ENCODE data around the gene MMP14.
"Not testable (repeated sequence)": the region's sequence is repeated elsewhere in the genome, so short reads cannot be mapped to it uniquely, and the experiment has no call there.

The MMP14 gene

GRCh38 chr14:22836301-22837113, at the start of gene MMP14:
Gene MMP14, plus strand, starts transcription at chr14:22836585. Its CDS starts 233 bp downstream, at chr14:22836818.
- no peak for DNase-seq

GRCh38 chr14:22786685-22787084, 49.7 kb upstream of the MMP14 start:
- no peak for DNase-seq

GRCh38 chr14:22791301-22791700, 45.1 kb upstream of the MMP14 start:
- DNase-seq: no peak

GRCh38 chr14:22792158-22792557, 44.2 kb upstream of the MMP14 start:
- no peak for DNase-seq

DNA sequence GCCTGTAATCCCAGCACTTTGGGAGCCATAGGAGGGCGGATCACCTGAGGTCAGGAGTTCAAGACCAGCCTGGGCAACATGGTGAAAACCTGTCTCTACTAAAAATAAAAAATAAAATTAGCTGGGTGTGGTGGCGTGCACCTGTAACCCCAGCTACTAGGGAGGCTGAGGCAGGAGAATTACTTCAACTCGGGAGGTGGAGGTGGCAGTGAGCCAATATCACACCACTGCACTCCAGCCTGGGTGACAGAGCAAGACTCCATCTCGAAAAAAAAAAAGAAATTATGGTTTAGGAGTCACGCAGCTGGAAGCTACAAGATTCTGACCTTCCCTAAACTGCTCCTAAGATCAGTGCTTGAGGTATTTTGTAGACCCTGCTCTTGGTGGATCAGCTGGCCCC, 42.8 kb upstream of the MMP14 start:
- DNase-seq: not testable (repeated sequence)

GRCh38 chr14:22793976-22794375, 42.4 kb upstream of the MMP14 start:
- no peak for DNase-seq

DNA sequence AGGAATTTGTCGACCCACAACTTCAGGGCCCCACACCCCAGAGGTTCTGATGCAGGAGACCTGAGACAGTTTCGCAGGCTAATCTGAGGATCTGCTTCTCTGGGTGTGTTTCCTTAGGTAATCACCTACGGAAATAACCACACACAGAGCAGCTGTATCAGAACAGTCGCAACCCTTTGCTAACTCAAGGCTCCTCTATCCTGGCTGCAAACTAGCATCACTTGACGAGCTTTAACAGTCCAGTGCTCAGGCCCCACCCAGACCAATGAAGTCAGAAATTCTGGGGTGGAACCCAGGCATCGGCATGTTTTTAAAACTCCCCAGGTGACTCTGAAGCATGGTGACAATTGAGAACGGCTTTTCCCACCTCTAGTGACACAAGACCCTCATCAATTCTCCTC, 41.8 kb upstream of the MMP14 start:
- no peak for DNase-seq

DNA sequence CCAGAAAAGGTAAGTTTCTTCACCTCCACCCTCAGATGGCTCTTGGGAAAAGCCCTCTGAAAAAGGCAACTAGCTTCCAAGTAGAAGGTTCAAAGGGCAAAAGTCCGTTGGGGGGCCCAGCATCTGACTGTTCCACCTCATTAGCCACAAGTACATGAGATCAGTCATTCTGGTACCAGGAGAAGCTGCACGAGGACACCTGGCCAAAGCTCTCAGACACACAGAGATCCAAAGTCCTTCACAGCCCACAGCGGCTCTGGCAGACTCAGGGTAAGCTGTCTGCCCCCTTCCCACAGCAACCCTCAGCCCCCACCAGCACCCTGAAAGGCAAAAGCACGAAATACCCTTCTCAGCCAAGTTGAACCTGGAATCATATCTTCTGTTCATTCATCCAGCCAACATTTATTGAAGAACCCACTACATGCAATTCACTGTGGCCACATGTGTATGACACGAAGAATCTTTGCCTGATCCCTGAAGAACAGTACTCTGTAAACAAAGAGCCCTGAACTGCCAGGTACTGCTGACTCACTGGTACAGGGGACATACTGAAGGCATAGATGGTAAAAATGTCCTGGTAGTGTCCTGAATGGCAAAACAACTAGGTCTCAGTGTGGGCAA, 40.2 kb upstream of the MMP14 start:
- DNase-seq: no peak

GRCh38 chr14:22797017-22797917, 39.1 kb upstream of the MMP14 start:
- no peak for DNase-seq

DNA sequence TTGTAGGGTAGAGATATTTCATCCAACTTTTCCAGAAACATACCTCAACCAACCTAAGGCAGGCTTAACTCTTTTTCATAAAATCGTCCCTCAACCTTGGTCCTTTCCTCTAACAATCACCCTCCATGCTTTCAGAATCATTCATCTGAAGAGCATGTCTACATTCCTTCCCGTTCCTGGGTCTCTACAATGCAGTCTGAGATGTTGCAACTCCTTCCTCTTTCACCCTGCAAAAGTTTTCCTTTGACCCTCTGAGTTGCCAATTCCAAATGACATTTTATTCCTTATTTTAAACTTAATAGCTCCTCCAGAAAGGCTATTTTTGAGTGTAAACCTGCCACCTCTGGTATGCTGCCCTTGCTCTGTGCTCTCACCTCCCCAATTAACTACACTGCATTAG, 37.9 kb upstream of the MMP14 start:
- no peak for DNase-seq

DNA sequence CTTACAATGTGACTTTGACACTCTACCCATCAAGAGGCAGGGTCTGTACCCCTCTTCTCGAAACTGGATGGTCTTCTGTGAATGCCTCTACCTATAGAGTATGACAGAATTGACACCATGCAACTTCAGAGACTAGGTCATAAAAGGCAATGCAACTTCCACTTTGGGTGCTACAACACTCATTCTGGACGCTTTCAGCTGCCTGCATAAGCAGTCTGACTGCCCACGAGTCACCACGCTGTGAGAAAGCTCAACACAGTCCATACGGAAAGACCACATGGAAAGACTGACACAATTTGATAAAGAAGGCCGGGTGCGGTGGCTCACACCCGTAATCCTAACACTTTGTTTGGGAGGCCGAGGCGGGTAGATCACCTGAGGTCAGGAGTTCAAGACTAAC, 36.0 kb upstream of the MMP14 start:
- no peak for DNase-seq

- no peak for DNase-seq
Observed at GRCh38 chr14:22801716-22802115, 34.7 kb upstream of the MMP14 start.

- no peak for DNase-seq
Observed at GRCh38 chr14:22802860-22803686, 33.3 kb upstream of the MMP14 start.

DNA sequence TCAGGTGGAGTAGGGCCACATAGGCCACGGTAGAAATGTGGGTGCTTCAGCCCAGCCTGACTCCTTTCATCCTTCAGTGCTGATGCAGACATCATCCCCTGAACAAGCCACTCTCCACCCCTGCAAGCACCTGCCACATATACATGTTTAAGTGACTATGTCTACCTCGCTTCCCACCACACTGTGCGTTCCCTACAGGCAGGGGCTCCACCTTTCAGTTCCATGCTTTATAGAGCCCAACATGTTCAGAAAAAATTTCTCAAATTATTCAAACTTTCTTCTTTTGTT, 32.8 kb upstream of the MMP14 start:
- DNase-seq: no peak

- not testable (repeated sequence) for DNase-seq
Observed at GRCh38 chr14:22805235-22805634, 31.1 kb upstream of the MMP14 start.

- DNase-seq: no peak
Observed at GRCh38 chr14:22807432-22808087, 28.8 kb upstream of the MMP14 start.

DNA sequence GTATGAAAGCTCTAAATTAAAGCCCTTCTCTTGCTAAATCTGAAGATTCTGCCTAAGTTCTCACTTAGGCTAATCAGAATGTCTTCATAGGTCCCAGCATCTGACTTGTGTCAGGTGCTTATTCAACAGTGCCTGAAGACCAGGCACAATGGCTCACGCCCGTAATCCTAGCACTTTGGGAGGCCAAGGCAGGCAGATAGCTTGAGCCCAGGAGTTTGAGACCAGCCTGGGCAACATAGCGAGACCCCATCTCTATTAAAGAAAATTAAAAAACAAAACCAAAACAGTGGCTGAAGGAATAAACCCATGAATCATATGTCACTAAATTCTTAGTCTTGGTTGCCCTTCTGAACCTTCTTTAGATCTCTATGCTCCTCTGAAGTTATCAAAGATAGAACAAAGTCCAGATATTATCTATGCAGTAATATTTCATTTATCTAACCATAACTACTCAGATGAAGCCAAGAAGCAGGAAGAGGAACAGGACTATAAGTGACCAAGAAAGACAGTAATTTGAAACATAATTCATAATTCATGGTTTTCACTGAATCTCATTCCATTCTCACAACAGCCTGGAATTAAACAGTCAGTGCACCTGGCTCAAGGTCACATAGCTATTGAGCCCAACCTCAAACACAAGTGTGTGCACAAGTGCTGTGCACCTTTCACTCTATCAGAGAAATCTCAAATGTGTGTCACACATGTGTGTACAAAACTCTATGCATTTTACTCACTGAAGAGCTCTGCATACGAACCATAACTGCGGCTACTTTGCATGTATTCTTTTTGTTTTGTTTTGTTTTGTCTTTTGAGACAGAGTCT, 27.8 kb upstream of the MMP14 start:
- DNase-seq: no peak

- no peak for DNase-seq
Observed at GRCh38 chr14:22811722-22812121, 24.7 kb upstream of the MMP14 start.

- no peak for DNase-seq
Observed at GRCh38 chr14:22812744-22813143, 23.6 kb upstream of the MMP14 start.

DNA sequence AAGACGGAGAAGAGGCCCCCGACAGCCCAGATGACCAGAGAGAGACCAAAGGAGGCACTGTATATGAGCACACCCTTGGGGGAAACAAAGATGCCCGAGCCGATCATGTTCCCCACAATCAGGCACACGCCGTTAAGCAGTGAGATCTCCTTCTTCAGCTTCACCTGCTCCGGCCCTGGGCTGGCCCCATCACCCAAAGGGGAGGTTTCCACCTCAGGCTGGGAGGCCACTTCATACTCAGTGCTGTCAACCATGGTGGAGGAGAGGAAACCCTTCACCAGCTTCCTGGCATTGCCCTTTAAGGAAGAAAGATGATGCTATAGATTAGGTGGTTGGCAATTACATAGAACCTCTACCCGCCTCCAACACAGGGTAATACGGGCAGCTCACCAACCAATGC, 23.2 kb upstream of the MMP14 start:
- no peak for DNase-seq

DNA sequence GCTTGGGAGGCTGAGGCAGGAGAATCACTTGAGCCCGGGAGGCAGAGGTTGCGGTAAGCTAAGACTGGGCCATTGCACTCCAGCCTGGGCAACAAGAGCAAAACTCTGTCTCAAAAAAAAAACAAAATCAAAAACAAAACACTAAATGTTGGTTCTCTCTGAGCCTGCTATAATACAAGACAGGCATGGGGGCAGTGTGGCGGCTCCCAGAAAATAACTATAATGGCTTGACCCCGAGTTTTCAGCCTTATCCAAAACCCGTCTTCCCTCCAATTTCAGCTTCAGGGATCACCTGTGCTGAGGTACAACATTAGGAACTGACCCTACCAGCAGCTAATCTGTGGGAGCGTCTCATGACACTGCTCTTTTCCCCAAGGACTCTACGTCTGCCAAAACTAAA, 22.0 kb upstream of the MMP14 start:
- DNase-seq: no peak

Measured in activated CD4-positive, alpha-beta T cell treated with anti-CD3 and anti-CD28 coated beads, Interleukin-10, Interleukin-2, amounts not matched to agents 100 ng/mL and 50 ng/mL, durations not matched to agents 16 hours and 8 hours (primary cell).